GM23338 (cell line): ENCODE results near the gene CCDC68.

Experiments used
- CREB1 ChIP-seq: fragments of 250-450 bp; sonication (Bioruptor Pico); IDR thresholded peaks from 2 replicates; pipeline ENCODE4 v1.5.0; 2020; ENCODE audit warnings: low read depth, mild to moderate bottlenecking, moderate library complexity
- EZH2 ChIP-seq: fragments of 200-600 bp; sonication (generic); IDR thresholded peaks from one replicate; pipeline ENCODE4 v1.8.0; 2017; ENCODE audit warnings: antibody characterized with exemption, mild to moderate bottlenecking, low read depth; ENCODE audit not compliant: unreplicated experiment
- EZH2phosphoT487 ChIP-seq: fragments of 200-600 bp; sonication (generic); IDR thresholded peaks from one replicate; pipeline ENCODE4 v1.8.1; 2018; ENCODE audit warnings: antibody characterized with exemption; ENCODE audit not compliant: unreplicated experiment
- POLR2AphosphoS5 ChIP-seq: IDR thresholded peaks from 2 replicates; pipeline ENCODE4 v1.6.1; 2016; ENCODE audit warnings: antibody characterized with exemption, low read depth
- STAT1 ChIP-seq: IDR thresholded peaks from one replicate; pipeline ENCODE4 v1.6.1; 2016; ENCODE audit warnings: antibody characterized with exemption; ENCODE audit not compliant: unreplicated experiment
- ZNF114 ChIP-seq: fragments of 250-450 bp; sonication (Bioruptor Pico); IDR thresholded peaks from 2 replicates; pipeline ENCODE4 v1.5.0; 2020; ENCODE audit warnings: mild to moderate bottlenecking, moderate library complexity
- ZNF331 ChIP-seq: fragments of 250-450 bp; sonication (Bioruptor Pico); IDR thresholded peaks from 2 replicates; pipeline ENCODE4 v1.5.0; 2020; ENCODE audit warnings: low read depth, mild to moderate bottlenecking, moderate library complexity
- TF ChIP-seq, protein P1 (sequence below), 2 experiments: fragments of 200-600 bp in 1 of 2; sonication (generic) in 1 of 2; conservative IDR thresholded peaks; 2 replicates each; pipeline versions ENCODE4 v1.5.1 to v1.6.1; 2016 to 2017; ENCODE audit warnings: antibody characterized with exemption in 2 of 2, low read depth in 2 of 2, mild to moderate bottlenecking in 2 of 2, moderate library complexity in 1 of 2
- TF ChIP-seq, protein P2 (sequence below): IDR thresholded peaks from one replicate; pipeline ENCODE4 v1.6.1; 2018; ENCODE audit warnings: antibody characterized with exemption; ENCODE audit not compliant: unreplicated experiment

DNA sequence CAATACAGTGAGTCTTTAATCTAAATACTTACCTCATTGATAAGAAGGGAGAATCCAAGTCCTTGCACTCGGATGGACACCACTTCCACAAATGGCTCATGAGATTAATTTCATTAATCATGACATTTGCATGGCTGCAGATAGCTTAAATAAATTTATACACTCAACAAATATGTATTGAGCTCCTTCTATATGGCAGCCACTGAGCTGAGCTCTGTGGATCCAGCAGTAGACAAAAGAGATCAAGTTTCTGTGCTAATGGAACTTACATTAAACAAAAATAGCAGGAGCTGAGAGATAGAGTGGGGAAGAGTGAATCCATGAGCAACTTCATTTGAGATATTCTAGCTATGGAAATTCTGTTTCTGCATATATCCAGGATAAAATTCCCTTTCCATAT is 86.6 kb downstream of the CCDC68 start:
- no peak for TF ChIP-seq EZH2
- TF ChIP-seq POLR2AphosphoS5: no peak
- TF ChIP-seq, protein P1, sequence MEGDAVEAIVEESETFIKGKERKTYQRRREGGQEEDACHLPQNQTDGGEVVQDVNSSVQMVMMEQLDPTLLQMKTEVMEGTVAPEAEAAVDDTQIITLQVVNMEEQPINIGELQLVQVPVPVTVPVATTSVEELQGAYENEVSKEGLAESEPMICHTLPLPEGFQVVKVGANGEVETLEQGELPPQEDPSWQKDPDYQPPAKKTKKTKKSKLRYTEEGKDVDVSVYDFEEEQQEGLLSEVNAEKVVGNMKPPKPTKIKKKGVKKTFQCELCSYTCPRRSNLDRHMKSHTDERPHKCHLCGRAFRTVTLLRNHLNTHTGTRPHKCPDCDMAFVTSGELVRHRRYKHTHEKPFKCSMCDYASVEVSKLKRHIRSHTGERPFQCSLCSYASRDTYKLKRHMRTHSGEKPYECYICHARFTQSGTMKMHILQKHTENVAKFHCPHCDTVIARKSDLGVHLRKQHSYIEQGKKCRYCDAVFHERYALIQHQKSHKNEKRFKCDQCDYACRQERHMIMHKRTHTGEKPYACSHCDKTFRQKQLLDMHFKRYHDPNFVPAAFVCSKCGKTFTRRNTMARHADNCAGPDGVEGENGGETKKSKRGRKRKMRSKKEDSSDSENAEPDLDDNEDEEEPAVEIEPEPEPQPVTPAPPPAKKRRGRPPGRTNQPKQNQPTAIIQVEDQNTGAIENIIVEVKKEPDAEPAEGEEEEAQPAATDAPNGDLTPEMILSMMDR (conservative IDR thresholded peaks at IDR 0.05; ENCODE audit: low read depth in 2 of 2): no peak
- TF ChIP-seq EZH2phosphoT487: no peak
- TF ChIP-seq, protein P2, sequence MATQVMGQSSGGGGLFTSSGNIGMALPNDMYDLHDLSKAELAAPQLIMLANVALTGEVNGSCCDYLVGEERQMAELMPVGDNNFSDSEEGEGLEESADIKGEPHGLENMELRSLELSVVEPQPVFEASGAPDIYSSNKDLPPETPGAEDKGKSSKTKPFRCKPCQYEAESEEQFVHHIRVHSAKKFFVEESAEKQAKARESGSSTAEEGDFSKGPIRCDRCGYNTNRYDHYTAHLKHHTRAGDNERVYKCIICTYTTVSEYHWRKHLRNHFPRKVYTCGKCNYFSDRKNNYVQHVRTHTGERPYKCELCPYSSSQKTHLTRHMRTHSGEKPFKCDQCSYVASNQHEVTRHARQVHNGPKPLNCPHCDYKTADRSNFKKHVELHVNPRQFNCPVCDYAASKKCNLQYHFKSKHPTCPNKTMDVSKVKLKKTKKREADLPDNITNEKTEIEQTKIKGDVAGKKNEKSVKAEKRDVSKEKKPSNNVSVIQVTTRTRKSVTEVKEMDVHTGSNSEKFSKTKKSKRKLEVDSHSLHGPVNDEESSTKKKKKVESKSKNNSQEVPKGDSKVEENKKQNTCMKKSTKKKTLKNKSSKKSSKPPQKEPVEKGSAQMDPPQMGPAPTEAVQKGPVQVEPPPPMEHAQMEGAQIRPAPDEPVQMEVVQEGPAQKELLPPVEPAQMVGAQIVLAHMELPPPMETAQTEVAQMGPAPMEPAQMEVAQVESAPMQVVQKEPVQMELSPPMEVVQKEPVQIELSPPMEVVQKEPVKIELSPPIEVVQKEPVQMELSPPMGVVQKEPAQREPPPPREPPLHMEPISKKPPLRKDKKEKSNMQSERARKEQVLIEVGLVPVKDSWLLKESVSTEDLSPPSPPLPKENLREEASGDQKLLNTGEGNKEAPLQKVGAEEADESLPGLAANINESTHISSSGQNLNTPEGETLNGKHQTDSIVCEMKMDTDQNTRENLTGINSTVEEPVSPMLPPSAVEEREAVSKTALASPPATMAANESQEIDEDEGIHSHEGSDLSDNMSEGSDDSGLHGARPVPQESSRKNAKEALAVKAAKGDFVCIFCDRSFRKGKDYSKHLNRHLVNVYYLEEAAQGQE: no peak
- no peak for TF ChIP-seq CREB1
- TF ChIP-seq ZNF331 (CRISPR knock-in tag): no peak
- TF ChIP-seq STAT1: no peak
- no peak for TF ChIP-seq ZNF114 (CRISPR knock-in tag)
